Dermis microvascular lymphatic vessel endothelial cell (primary cell): ENCODE measurements around the gene ACTG2. TPM values are rescaled to one million over a fixed set of nuclear protein-coding genes. Genes with fewer than 3 reads are reported as not detected.
"Not testable (repeated sequence)": the region's sequence is repeated elsewhere in the genome, so short reads cannot be mapped to it uniquely, and the experiment has no call there.

Experiments used
- DNase-seq, 2 donors: peaks; one replicate each; pipeline versions ENCODE4 v3.0.0 to v3.0.0-alpha.2; 2010; ENCODE audit warnings: low read depth in 2 of 2
- total RNA-seq: library from RNA; depleted of rRNA; stranded (reverse); fragments of >200 nt; gene quantifications from 2 replicates; pipeline ENCODE4 v1.2.1, GENCODE V29; 2014

Gene ACTG2
- total RNA-seq, 1 donor from 2014 or later = not detected

DNA sequence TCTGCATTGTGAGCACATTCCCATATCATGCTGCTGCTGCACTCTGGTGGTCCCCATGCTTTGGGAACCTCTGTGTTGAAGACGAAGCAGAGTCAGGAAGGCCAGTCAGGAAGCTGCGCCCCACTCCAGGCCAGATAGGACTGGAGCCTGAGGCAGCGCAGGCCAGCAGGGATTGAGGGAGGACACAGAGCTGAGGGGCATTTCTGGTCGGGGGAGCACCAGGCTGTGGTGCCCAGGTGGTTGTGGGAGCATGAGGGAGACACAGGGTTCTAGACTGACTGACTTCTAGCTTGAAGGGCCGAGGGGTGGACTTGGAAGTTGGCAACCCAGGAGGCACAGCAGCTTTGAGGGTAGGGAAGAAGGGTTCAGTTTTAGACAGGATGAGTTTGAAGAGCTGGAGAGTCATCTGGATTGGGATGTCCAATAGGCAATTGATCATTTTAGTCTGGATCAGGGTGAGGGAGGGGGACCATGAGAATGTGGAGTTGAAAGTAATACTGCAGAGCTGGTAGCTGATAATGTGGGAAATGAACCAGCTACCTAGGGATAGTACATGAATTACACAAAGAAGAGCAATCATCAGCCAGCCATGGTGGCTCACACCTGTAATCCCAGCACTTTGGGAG is 1.4 kb upstream of the ACTG2 start:
- DNase-seq = no peak

- DNase-seq = no peak
These were observed 1.1 kb downstream of the ACTG2 start for GRCh38 chr2:73893764-73894474.

- no peak for DNase-seq
These were observed 1.7 kb downstream of the ACTG2 start for GRCh38 chr2:73894475-73894850.

- DNase-seq = no peak
These were observed 2.1 kb downstream of the ACTG2 start for GRCh38 chr2:73894877-73895276.

- DNase-seq = no peak
These were observed 2.7 kb downstream of the ACTG2 start for GRCh38 chr2:73895473-73895872.

GRCh38 chr2:73896362-73897239 is 3.8 kb downstream of the ACTG2 start:
- DNase-seq = no peak

- no peak for DNase-seq
These were observed 4.4 kb downstream of the ACTG2 start for GRCh38 chr2:73897240-73897583.

GRCh38 chr2:73897934-73898333 is 5.1 kb downstream of the ACTG2 start:
- DNase-seq = no peak

GRCh38 chr2:73899801-73900336 is 7.1 kb downstream of the ACTG2 start:
- DNase-seq = no peak

- no peak for DNase-seq
These were observed 8.3 kb downstream of the ACTG2 start for GRCh38 chr2:73901143-73901542.

- no peak for DNase-seq
These were observed 9.5 kb downstream of the ACTG2 start for GRCh38 chr2:73902284-73902683.

GRCh38 chr2:73903313-73903712 is 10.5 kb downstream of the ACTG2 start:
- DNase-seq = no peak

DNA sequence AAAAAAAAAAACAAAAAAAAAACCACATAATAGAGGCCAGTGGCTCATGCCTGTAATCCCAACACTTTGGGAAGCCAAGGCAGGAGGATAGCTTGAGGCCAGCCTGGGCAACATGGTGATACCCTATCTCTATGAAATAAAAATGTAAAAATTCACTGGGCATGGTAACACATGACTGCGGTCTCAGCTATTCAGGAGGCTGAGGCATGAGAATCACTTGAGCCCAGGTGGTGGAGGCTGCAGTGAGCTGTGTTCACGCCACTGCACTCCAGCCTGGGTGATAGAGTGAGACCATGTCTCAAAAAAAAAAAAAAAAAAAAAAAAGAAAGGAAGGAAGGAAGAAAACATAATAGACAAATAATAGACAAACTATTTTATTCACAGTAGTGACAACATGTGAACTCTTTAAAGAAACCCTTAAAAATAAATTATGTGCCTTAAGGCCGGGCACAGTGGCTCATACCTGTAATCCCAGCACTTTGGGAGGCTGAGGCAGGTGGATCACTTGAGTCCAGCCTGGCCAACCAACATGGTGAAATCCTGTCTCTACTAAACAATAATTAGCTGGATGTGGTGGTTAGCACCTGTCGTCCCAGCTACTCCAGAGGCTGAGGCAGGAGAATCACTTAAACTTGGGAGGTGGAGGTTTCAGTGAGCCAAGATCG is 11.3 kb downstream of the ACTG2 start:
- not testable (repeated sequence) for DNase-seq

DNA sequence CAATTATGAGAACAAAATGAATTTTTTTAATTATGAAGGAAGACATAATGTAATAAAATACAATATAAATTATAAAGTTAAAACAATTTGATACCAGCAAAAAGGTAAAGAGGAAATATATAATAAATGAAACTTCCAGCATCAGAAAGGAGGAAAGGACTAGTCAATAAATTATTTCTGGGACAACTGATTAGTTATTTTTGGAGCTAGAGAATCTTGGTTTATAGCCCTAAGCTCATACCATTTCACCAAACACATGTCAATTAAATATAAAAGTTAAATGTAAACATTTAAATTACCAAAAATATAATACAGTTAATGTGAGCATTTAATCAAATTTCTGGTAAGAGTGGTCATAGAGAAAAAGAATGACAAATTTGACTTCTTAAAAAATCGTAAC is 12.1 kb downstream of the ACTG2 start:
- no peak for DNase-seq

- no peak for DNase-seq
These were observed 14.2 kb downstream of the ACTG2 start for GRCh38 chr2:73906847-73907505.

DNA sequence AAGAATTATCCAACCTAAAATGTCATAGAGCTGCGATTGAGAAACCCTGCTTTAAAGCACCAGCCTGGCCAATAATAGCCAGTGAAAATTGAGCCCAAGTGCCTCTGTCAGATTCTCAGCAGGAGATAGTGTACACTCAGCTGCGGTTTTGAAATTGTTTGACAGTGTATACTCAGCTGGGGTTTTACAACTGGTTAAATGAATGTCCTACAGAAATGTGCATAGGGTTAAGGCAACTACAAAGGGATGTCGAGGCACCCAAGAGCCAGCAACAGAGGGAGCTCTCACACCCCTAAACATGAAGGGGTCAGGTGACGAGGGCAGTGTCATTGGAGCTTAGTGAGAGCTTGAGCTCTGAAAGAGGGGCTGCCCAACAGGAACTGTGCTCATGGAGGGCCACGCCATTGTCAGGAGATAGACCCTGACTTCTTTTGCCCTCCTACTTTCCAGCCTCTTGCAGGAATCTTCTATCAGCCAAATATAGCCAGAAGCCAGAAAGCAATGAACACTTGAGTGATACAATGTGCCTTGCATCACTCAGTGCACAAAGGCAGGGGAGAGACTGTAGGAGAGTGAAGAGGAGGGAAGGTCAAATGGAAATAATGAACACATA is 15.1 kb downstream of the ACTG2 start:
- DNase-seq = peak in 1 of 2 donors; percentile 17

DNA sequence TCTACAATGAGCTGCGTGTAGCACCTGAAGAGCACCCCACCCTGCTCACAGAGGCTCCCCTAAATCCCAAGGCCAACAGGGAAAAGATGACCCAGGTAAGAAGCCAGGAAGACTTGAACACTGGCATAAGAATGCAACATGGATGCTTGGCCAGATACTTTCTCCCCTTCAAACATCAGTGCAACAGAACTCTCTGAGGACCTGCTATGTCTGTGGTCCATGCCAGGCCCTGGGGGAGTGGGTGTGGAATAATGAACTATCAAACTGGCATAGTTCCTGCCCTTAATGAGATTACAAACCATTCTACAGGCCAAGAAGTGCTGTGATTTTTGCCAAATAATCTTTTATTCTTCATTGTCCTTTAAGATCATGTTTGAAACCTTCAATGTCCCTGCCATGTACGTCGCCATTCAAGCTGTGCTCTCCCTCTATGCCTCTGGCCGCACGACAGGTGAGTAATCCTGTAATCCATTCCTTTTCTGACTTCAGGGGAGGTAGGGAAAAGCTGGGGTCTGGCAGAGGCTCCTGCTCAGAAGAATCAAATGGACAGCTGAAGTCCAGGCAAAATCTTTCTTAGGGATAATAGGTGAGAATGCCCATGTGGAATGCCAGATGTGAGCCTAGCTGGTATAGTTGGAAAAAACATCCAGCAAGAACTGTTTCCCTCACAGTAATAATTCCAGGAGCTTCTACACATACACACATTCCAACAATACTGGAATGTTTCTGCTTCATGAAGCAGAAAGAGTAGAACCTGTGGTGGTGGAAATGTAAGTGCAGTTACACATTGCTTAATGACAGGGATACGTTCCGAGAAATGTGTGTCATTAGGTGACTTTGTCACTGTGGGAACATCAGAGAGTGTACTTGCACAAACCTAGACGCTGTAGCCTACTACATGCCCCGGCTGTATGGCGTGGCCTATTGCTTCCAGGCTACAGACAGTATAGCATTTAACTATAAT is 16.2 kb downstream of the ACTG2 start:
- no peak for DNase-seq

DNA sequence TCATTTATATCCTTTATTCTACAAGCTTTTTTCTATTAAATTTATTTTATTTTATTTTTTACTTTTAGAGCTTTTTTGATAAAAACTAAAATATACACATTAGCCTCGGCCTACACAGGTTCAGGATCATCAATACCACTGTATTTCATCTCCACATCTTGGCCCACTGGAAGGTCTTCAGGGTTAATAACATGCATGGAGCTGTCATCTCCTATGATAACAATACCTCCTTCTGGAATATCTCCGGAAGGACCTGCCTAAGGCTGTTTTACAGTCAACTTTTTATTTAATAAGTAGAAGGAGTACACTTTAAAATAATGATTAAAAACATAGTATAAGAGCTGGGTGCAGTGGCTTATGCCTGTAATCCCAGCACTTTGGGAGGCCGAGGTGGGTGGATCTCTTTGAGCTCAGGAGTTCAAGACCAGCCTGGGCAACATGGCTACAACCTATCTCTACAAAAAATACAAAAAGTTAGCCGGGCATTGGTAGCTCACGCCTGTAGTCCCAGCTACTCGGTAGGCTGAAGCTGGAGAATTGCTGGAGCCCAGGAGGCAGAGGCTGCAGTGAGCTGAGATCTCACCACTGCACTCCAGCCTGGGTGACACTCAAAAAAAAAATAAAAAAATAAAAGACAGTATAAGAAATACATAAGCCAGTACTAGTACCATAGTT is 18.2 kb downstream of the ACTG2 start:
- no peak for DNase-seq
